GM18907 (cell line): ENCODE data around the gene LBHD2.
"Not testable (repeated sequence)": the region's sequence is repeated elsewhere in the genome, so short reads cannot be mapped to it uniquely, and the experiment has no call there.

ENCODE experiments used
- ATAC-seq: cut with Tn5 transposase; IDR thresholded peaks from one replicate; pipeline ENCODE4 v1.9.1; 2021; ENCODE audit warnings: mild to moderate bottlenecking, moderate library complexity; ENCODE audit not compliant: unreplicated experiment

The LBHD2 gene

GRCh38 chr14:103103461-103104388 lies 19.7 kb downstream of the LBHD2 start:
- ATAC-seq: no peak

DNA sequence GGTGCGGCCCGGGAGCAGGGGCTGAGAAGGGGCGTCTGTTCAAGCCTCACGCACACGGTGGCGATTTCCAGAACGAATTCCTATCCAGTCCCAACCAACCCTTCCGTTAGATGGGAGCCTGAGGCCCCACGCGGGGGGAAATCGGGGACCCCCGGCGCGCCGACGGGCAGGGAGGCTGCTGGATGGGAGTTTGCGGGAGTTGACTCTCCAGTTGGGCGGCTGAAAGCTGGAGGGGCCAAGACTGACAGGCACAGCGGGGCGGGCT lies 20.3 kb downstream of the LBHD2 start:
- no peak for ATAC-seq

- ATAC-seq: peak; percentile 40
Measured at GRCh38 chr14:103104654-103105452, 20.8 kb downstream of the LBHD2 start.

DNA sequence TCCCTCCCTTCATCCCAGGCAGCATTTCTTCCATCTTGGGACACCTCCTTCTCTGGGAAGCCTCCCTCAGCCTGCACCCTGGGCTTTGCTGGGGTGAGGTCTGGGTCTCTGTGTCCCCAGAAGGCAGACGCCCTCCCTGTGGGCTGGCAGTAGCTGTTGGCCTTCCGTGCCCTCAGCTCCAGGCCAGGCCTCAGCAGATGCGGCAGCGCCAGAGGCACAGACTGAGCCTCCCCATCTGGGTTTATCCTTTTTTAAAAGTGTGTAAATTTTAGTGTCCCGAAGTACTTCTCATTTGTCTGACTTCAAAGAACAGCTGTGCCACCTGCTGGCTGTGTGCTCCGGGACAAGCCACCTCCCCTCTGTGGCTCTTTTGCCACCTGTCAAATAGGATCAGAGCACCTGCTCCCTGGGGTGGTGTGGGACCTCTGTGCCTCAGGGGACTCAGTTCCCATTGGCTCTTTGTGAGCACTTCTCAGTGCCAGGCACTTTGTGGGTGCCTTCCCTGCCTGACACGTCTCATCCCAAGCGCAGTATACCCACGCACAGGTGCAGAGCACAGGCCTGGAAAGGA lies 21.7 kb downstream of the LBHD2 start:
- ATAC-seq: no peak

DNA sequence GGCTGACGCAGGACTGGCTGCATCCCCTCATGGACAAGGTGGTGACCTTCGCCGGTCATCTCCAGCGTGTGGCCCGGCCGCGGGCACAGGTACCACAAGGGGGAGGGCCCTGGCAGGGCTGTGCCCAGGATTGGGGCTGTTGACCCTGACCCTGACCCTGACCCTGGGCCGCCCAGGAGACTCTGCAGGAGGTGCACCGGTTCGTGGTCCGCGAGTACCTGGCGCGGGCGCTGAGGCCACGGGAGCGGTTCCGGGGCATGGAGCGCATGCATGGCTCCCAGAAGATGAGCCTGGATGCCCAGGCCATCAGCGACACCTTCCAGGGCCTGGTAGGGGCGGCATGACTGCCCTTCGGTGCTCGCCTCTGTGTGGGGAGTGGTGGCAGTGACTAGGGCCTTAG lies 23.4 kb downstream of the LBHD2 start:
- no peak for ATAC-seq

DNA sequence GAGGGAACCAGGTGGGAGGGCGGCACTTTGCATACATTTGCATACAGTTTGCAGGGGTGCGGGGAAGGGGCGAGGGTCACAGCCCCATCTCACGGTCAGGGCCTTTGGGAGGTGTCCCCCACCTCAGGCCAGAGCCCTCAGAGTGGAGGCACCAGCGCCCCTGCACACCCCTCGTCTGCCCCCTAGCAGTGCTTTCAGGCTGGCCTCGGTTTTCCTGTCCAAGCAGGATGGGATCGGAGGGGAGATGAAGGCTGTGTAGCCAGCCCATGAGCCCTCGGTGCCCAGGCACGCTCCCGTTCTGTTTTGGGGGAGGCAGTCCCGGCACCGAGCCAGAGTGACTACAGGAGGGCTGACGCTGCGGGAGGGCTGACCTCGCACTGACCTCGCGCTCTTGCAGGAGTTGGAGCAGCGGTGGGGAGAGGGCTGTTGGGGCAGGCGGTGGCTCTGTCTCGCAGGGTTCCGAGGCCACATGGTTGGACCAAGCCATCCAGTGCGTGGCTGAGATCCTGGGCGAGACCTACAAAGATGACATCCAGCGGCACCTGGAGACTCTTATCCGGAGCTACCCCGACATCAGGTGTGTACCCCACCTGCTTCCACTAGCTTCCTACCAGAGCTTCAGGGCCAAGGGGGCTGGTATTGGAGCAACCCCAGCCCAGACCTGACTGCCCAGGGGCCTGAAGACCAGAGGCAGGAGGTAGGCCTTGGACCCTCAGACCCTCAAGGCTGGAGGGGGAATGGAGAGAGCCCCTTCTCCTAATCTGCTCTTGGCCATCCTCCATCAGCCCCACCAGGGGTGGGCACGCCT lies 24.1 kb downstream of the LBHD2 start:
- ATAC-seq: no peak

DNA sequence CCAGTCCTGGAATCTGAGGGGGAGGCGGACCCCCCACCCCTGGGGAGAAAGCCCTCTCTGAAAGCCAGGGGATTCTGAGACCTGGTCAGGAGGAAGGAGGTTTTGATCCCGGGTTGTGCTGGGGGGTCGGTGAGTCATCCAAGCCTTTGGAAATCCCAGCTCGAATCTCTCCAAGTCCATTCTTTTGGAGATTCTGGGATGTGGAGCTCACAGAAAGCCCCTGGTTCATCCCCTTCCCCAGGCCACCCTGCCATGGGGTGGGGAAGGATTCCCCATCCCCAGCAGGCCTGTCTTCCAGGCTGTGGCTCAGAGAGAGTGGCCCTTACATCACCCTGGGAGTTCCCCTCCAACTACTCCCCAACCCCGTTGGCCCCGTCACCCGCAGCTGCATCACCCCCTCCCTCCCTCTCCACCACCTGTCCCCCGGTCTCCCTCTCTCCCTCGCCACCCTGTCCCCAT lies 24.8 kb downstream of the LBHD2 start:
- ATAC-seq: no peak

GRCh38 chr14:103109535-103110441 lies 25.8 kb downstream of the LBHD2 start:
- no peak for ATAC-seq

- ATAC-seq: no peak
Measured at GRCh38 chr14:103110681-103111231, 26.7 kb downstream of the LBHD2 start.

GRCh38 chr14:103111232-103111868 lies 27.3 kb downstream of the LBHD2 start:
- no peak for ATAC-seq

DNA sequence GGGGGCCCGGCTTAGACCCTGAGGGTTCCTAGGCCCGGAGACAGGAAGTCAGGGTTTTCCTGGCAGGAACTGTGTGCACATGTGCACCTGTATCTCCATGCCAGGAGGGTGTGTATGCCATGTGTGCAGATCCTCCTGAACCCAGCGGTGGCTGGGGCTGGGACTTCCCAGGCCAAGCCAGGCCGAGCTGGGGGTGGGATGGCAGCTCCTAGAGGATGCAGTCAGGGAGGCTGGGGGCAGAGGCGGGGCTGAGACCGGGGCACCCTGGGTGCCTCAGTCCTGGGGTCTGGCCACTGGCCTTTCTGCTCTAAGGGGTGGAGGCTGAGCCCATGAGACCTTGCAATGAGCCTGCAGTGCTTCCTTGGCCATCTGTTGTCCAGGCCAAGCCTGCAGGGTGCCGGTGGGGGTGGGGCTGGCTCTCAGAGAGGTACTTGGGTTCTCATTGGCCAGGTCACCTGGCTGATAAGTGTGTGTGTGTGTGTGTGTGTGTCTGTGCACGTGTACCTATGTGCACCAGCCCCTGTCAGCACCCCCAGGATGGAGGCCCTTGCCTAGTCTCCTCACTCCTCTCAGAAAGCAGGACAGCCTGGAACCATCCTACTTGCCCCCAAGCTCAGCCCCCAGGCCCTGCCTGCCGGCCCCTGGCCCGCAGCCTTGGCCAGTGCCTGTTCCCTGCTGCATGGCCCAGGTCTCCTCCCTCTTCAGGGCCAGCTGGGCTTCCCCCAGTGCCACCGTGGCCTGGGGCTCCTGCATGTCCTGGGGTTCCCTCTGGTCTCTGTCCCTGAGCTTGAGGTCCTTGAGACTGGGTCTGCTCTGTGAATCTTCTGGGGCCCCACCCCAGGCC lies 28.6 kb downstream of the LBHD2 start:
- no peak for ATAC-seq

DNA sequence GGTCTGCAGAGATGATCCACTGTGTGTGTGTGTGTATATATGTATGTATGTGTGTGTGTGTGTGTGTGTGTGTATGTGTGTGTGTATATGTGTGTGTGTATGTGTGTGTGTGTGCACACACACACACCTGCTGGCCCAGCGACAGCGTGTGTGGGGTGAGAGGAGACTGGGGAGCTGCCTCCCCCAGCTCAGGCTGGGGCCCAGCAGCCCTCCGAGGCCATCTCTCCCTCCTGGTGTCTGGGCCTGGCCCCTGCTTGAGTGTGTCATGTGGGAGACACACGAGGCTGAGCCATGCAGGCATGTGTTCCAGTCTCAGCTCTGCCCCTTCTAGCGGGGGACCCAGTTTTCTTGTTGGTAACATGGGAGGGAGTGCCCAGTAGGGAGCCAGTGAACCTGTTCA lies 29.3 kb downstream of the LBHD2 start:
- ATAC-seq: no peak

GRCh38 chr14:103113774-103114173 lies 29.8 kb downstream of the LBHD2 start:
- ATAC-seq: no peak

GRCh38 chr14:103115086-103115679 lies 31.2 kb downstream of the LBHD2 start:
- not testable (repeated sequence) for ATAC-seq

- ATAC-seq: no peak
Measured at GRCh38 chr14:103115845-103116572, 32.0 kb downstream of the LBHD2 start.

DNA sequence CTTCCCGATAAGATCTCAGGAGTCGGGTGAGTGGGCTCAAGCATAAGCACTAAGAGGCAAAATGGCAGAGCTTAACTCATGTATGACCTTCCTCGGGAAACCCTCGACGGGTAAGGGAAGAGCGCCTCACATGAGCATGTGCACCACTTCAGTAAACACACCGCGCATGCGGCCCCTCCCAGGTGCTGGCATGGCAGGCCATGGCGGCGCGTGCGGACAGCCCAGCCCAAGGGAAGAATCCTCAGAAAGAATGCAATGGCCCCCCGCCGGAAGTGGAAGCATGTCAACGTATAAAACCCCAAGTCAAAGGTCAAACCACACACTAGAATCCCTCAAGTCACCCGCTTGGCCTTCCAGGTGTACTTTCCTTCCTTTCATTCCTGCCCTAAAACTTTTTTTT lies 32.6 kb downstream of the LBHD2 start:
- no peak for ATAC-seq

DNA sequence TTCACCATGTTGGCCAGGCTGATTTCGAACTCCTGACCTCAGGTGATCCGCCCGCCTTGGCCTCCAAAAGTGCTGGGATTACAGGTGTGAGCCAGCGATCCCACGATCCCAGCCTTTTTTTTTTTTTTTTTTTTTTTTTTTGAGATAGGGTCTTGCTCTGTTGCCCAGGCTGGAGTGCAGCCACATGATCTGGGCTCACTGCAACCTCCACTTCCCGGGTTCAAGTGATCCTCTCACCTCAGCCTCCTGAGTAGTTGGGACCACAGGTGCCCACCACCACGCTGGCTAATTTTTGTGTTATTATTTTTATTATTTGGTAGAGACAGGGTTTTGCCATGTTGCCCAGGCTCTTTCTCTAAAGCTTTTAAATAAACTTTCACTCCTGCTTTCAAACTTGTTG lies 33.5 kb downstream of the LBHD2 start:
- ATAC-seq: not testable (repeated sequence)
